WTC11 (cell line): ENCODE data around the gene PDXK. TPM values are rescaled to one million over a fixed set of nuclear protein-coding genes. Genes with fewer than 3 reads are reported as not detected.

Experiments
- ATAC-seq: fragments of 200-7000 bp; cut with Tn5 transposase; 2 replicates; pipeline ENCODE4 v1.10.0; 2021; ENCODE audit warnings: mild to moderate bottlenecking, moderate library complexity
- CTCF ChIA-PET: fragments of 300-600 bp; sonication (Branson Sonifier 250); formaldehyde crosslinking; loops from one replicate; lab custom pipeline; 2021; ENCODE audit warnings: antibody characterized with exemption; lab: Charles Lee
- POLR2A ChIA-PET: fragments of 350-600 bp; sonication (Branson Sonifier 250); formaldehyde crosslinking; loops from one replicate; lab custom pipeline; 2021; ENCODE audit warnings: antibody characterized with exemption; lab: Charles Lee
- DNase-seq: peaks from one replicate; pipeline ENCODE4 v3.0.0; 2021; ENCODE audit warnings: low spot score
- H3K27ac Mint-ChIP-seq: 2 replicates; pipeline ENCODE4 v1.8.0; 2021; ENCODE audit warnings: mixed read lengths
- H3K27me3 Mint-ChIP-seq: 2 replicates; pipeline ENCODE4 v1.8.0; 2021; ENCODE audit warnings: low read depth, mild to moderate bottlenecking, moderate library complexity, mixed read lengths
- H3K36me3 Mint-ChIP-seq: 2 replicates; pipeline ENCODE4 v1.8.0; 2021; ENCODE audit warnings: mixed read lengths
- H3K4me1 Mint-ChIP-seq: 2 replicates; pipeline ENCODE4 v1.8.0; 2022; ENCODE audit warnings: mixed read lengths
- H3K4me3 Mint-ChIP-seq: 2 replicates; pipeline ENCODE4 v1.8.0; 2021; ENCODE audit warnings: mild to moderate bottlenecking, moderate library complexity, mixed read lengths
- H3K9me3 Mint-ChIP-seq: 2 replicates; pipeline ENCODE4 v1.8.0; 2021; ENCODE audit warnings: mixed read lengths
- ARID4B ChIP-seq: sonication (generic); formaldehyde crosslinking; IDR thresholded peaks from 2 replicates; pipeline ENCODE4 v1.8.0; 2023; ENCODE audit warnings: missing genetic modification reagents, mild to moderate bottlenecking, borderline replicate concordance
- E2F5 ChIP-seq: sonication (generic); formaldehyde crosslinking; IDR thresholded peaks from 2 replicates; pipeline ENCODE4 v1.8.1; 2022; ENCODE audit warnings: mild to moderate bottlenecking, moderate library complexity, missing genetic modification reagents
- ESRRA ChIP-seq: sonication (generic); formaldehyde crosslinking; IDR thresholded peaks from 2 replicates; pipeline ENCODE4 v1.8.1; 2022; ENCODE audit warnings: mild to moderate bottlenecking, missing genetic modification reagents, borderline replicate concordance
- ETV6 ChIP-seq: sonication (generic); formaldehyde crosslinking; IDR thresholded peaks from 2 replicates; pipeline ENCODE4 v1.8.1; 2022; ENCODE audit warnings: mild to moderate bottlenecking, missing genetic modification reagents
- HMGA2 ChIP-seq: fragments of 250-450 bp; sonication (Bioruptor Pico); IDR thresholded peaks from 2 replicates; pipeline ENCODE4 v1.4.0; 2021; ENCODE audit warnings: mild to moderate bottlenecking, moderate library complexity
- JUN ChIP-seq: sonication (generic); formaldehyde crosslinking; IDR thresholded peaks from 2 replicates; pipeline ENCODE4 v1.8.0; 2023; ENCODE audit warnings: mild to moderate bottlenecking, missing genetic modification reagents
- OVOL2 ChIP-seq: fragments of 250-450 bp; sonication (Bioruptor Pico); IDR thresholded peaks from 2 replicates; pipeline ENCODE4 v1.9.0; 2021; ENCODE audit warnings: mild to moderate bottlenecking, borderline replicate concordance
- RORB ChIP-seq: fragments of 250-450 bp; sonication (Bioruptor Pico); IDR thresholded peaks from 2 replicates; pipeline ENCODE4 v1.9.0; 2021; ENCODE audit warnings: mild to moderate bottlenecking
- SMAD3 ChIP-seq: sonication (generic); formaldehyde crosslinking; IDR thresholded peaks from 2 replicates; pipeline ENCODE4 v1.8.0; 2022; ENCODE audit warnings: missing genetic modification reagents, mild to moderate bottlenecking, borderline replicate concordance
- TCF7 ChIP-seq: sonication (generic); formaldehyde crosslinking; IDR thresholded peaks from 2 replicates; pipeline ENCODE4 v1.8.0; 2022; ENCODE audit warnings: mild to moderate bottlenecking, low read depth, missing genetic modification reagents, moderate library complexity
- TEAD4 ChIP-seq: sonication (generic); formaldehyde crosslinking; IDR thresholded peaks from 2 replicates; pipeline ENCODE4 v1.8.0; 2022; ENCODE audit warnings: mild to moderate bottlenecking, missing genetic modification reagents
- ZNF138 ChIP-seq: sonication (generic); formaldehyde crosslinking; conservative IDR thresholded peaks from 2 replicates; pipeline ENCODE4 v1.8.1; 2022; ENCODE audit warnings: mild to moderate bottlenecking, moderate library complexity, missing genetic modification reagents
- ZNF263 ChIP-seq: sonication (generic); formaldehyde crosslinking; IDR thresholded peaks from 2 replicates; pipeline ENCODE4 v1.8.1; 2022; ENCODE audit warnings: low read depth, mild to moderate bottlenecking, moderate library complexity, missing genetic modification reagents
- ZNF317 ChIP-seq: sonication (generic); formaldehyde crosslinking; IDR thresholded peaks from 2 replicates; pipeline ENCODE4 v1.8.1; 2023; ENCODE audit warnings: low read depth, mild to moderate bottlenecking, moderate library complexity, missing genetic modification reagents, borderline replicate concordance
- ZNF532 ChIP-seq: fragments of 250-450 bp; sonication (Bioruptor Pico); IDR thresholded peaks from 2 replicates; pipeline ENCODE4 v1.9.0; 2021; ENCODE audit warnings: mild to moderate bottlenecking, borderline replicate concordance
- ZNF671 ChIP-seq: fragments of 250-450 bp; sonication (Bioruptor Pico); IDR thresholded peaks from 2 replicates; pipeline ENCODE4 v1.8.0; 2021; ENCODE audit warnings: mild to moderate bottlenecking
- ZSCAN18 ChIP-seq: fragments of 250-450 bp; sonication (Bioruptor Pico); IDR thresholded peaks from 2 replicates; pipeline ENCODE4 v2.1.2; 2022; ENCODE audit warnings: mild to moderate bottlenecking, moderate library complexity
- total RNA-seq: library from RNA; stranded (reverse); gene quantifications from 3 replicates; pipeline ENCODE4 v1.2.3, GENCODE V29; 2021

The PDXK gene
- total RNA-seq, 1 experiment from 2014 or later: 120 TPM

- TF ChIP-seq ARID4B (CRISPR knock-in tag) (no peak), E2F5 (CRISPR knock-in tag) (no peak)
These were observed 28.6 kb upstream of the PDXK start (continued) for GRCh38 chr21:43690346-43690745.

GRCh38 chr21:43691086-43691795 is 27.7 kb upstream of the PDXK start:
- ChIA-PET POLR2A (no interaction called here), CTCF (no interaction called here)
- Mint-ChIP-seq H3K4me3 (no peak overlapping the region), H3K9me3 (no peaks in the 10 kb centered on the region), H3K27me3 (no peaks in the 10 kb centered on the region), H3K4me1 (no peaks in the 10 kb centered on the region), H3K27ac (no peak overlapping the region), H3K36me3 (peaks cover 67% of the 10 kb centered on the region)
- DNase-seq: no peak
- no peak for ATAC-seq
- TF ChIP-seq E2F5 (CRISPR knock-in tag) (no peak), TCF7 (no peak), ZSCAN18 (CRISPR knock-in tag) (no peak), ZNF671 (no peak), JUN (CRISPR knock-in tag) (no peak), ZNF263 (CRISPR knock-in tag) (no peak), OVOL2 (CRISPR knock-in tag) (no peak), ZNF317 (CRISPR knock-in tag) (no peak), ZNF138 (CRISPR knock-in tag) (no peak), ETV6 (CRISPR knock-in tag) (no peak), RORB (CRISPR knock-in tag) (no peak), SMAD3 (CRISPR knock-in tag) (no peak), ZNF532 (no peak), ESRRA (CRISPR knock-in tag) (no peak), HMGA2 (CRISPR knock-in tag) (no peak), TEAD4 (no peak)
